B cell (primary cell): ENCODE results near the gene PTPRT. TPM values are rescaled to one million over a fixed set of nuclear protein-coding genes. Genes with fewer than 3 reads are reported as not detected.

ENCODE experiments used
- ATAC-seq: fragments of 200-7000 bp; cut with Tn5 transposase; one replicate; pipeline ENCODE4 v1.10.0; 2021; ENCODE audit warnings: low read depth, mild to moderate bottlenecking, moderate number of reproducible peaks, moderate library complexity
- CTCF ChIA-PET: fragments of 350-600 bp; sonication (Branson Sonifier 250); formaldehyde crosslinking; loops from one replicate; lab custom pipeline; 2021; ENCODE audit warnings: antibody characterized with exemption, inconsistent platforms; lab: Charles Lee
- POLR2A ChIA-PET: fragments of 350-600 bp; sonication (Branson Sonifier 250); formaldehyde crosslinking; loops from one replicate; lab custom pipeline; 2021; ENCODE audit warnings: antibody characterized with exemption; lab: Charles Lee
- DNase-seq: peaks from one replicate; pipeline ENCODE4 v3.0.0; 2013
- H2AFZ ChIP-seq: 2 replicates; pipeline ENCODE4 v1.6.1; 2012; ENCODE audit warnings: mild to moderate bottlenecking, low read depth, low read length; ENCODE audit not compliant: insufficient read depth, poor library complexity, severe bottlenecking
- H3K27ac ChIP-seq, 2 donors: 1 replicate in 1 of 2; 2 replicates in 1 of 2; pipeline ENCODE4 v1.5.1; 2012 to 2013; ENCODE audit warnings: low read length in 2 of 2, mild to moderate bottlenecking in 2 of 2, moderate library complexity in 1 of 2
- H3K27me3 ChIP-seq, 4 experiments: fragments of 200-600 bp in 1 of 4; sonication (generic) in 1 of 4; replicated peaks in 1 of 4; 1 replicate in 2 of 4; 2 replicates in 2 of 4; pipeline versions ENCODE4 v1.6.1 to v1.7.0; 2013 to 2016; ENCODE audit warnings: low read length in 3 of 4, mild to moderate bottlenecking in 2 of 4, mixed read lengths in 1 of 4, moderate library complexity in 1 of 4; ENCODE audit not compliant: insufficient read depth in 4 of 4, control insufficient read depth in 3 of 4; ENCODE audit errors: control extremely low read depth in 1 of 4
- H3K36me3 ChIP-seq, 2 experiments: replicated peaks in 1 of 2; 1 replicate in 1 of 2; 2 replicates in 1 of 2; pipeline versions ENCODE4 v1.6.1 to v1.7.1; 2013; ENCODE audit warnings: low read length in 1 of 2; ENCODE audit not compliant: insufficient read depth in 2 of 2, control insufficient read depth in 1 of 2; ENCODE audit errors: control extremely low read depth in 1 of 2, extremely low read depth in 1 of 2
- H3K4me1 ChIP-seq, 2 donors: fragments of 200-600 bp in 1 of 2; sonication (generic) in 1 of 2; 1 replicate in 1 of 2; 2 replicates in 1 of 2; pipeline versions ENCODE4 v1.5.1 to v1.6.1; 2013 to 2017; ENCODE audit warnings: low read length in 2 of 2; ENCODE audit not compliant: control insufficient read depth in 2 of 2, insufficient read depth in 2 of 2
- H3K4me2 ChIP-seq: replicated peaks from 2 replicates; pipeline ENCODE3; 2012; ENCODE audit warnings: mild to moderate bottlenecking, low read depth, low read length; ENCODE audit not compliant: poor library complexity, severe bottlenecking
- H3K4me3 ChIP-seq, 5 experiments: fragments of 200-600 bp in 1 of 5; sonication (generic) in 1 of 5; 1 replicate in 3 of 5; 2 replicates in 2 of 5; pipeline versions ENCODE4 v1.5.1 to v1.7.0; 2011 to 2016; ENCODE audit warnings: low read length in 4 of 5, mild to moderate bottlenecking in 4 of 5, low read depth in 2 of 5, control low read depth in 1 of 5, moderate library complexity in 1 of 5; ENCODE audit not compliant: insufficient read depth in 1 of 5; ENCODE audit errors: control extremely low read depth in 1 of 5, extremely low read depth in 1 of 5
- H3K79me2 ChIP-seq: fragments of 200-600 bp; sonication (generic); one replicate; pipeline ENCODE4 v1.6.0; 2016; ENCODE audit warnings: low read length; ENCODE audit not compliant: control insufficient read depth, insufficient read depth
- H3K9ac ChIP-seq: fragments of 200-600 bp; sonication (generic); 2 replicates; pipeline ENCODE4 v1.6.1; 2017; ENCODE audit warnings: mild to moderate bottlenecking, low read length, moderate library complexity
- H3K9me3 ChIP-seq, 3 donors: one replicate each; pipeline versions ENCODE4 v1.6.1 to v1.7.1; 2013; ENCODE audit warnings: low read length in 2 of 3; ENCODE audit not compliant: control insufficient read depth in 2 of 3, insufficient read depth in 1 of 3; ENCODE audit errors: control extremely low read depth in 1 of 3
- H4K20me1 ChIP-seq: 2 replicates; pipeline ENCODE4 v1.6.0; 2012; ENCODE audit warnings: mild to moderate bottlenecking, low read length; ENCODE audit not compliant: insufficient read depth, control insufficient read depth, poor library complexity, severe bottlenecking
- H3K27ac Mint-ChIP-seq: one replicate; pipeline ENCODE4 v1.8.0; 2021; ENCODE audit warnings: mixed read lengths
- H3K27me3 Mint-ChIP-seq: one replicate; pipeline ENCODE4 v1.8.0; 2021; ENCODE audit warnings: mixed read lengths
- H3K4me1 Mint-ChIP-seq: one replicate; pipeline ENCODE4 v1.8.0; 2021; ENCODE audit warnings: mixed read lengths
- H3K4me3 Mint-ChIP-seq: one replicate; pipeline ENCODE4 v1.8.0; 2021; ENCODE audit warnings: mixed read lengths
- H3K9me3 Mint-ChIP-seq: one replicate; pipeline ENCODE4 v1.8.0; 2022; ENCODE audit warnings: mixed read lengths; ENCODE audit not compliant: insufficient read depth
- CTCF ChIP-seq: fragments of 200-600 bp; IDR thresholded peaks from one replicate; pipeline ENCODE4 v1.8.0; 2022; ENCODE audit warnings: antibody characterized with exemption, mild to moderate bottlenecking
- EZH2 ChIP-seq: IDR thresholded peaks from 2 replicates; pipeline ENCODE4 v1.6.1; 2012; ENCODE audit warnings: borderline replicate concordance, low read depth, mild to moderate bottlenecking, moderate library complexity, low read length; ENCODE audit not compliant: insufficient read depth, poor library complexity, severe bottlenecking
- WGBS: methylation state at CpG from one replicate; pipeline ENCODE4 v1.1.5; 2013; ENCODE audit warnings: missing lambda C conversion rate; ENCODE audit not compliant: insufficient coverage; 5-methylcytosine and 5-hydroxymethylcytosine counted together
- intact Hi-C: fragments of 100-400 bp; cut with micrococcal nuclease; formaldehyde crosslinking; loops from one replicate; pipeline ENCODE4 v1.10.0; 2022
- polyA plus RNA-seq: library from polyadenylated mRNA; depleted of rRNA; stranded (reverse); fragments of >200 nt; gene quantifications from 2 replicates; pipeline ENCODE4 v1.2.3, GENCODE V29; 2012
- total RNA-seq, 2 donors: library from RNA; stranded (reverse); fragments of 120-200 nt in 1 of 2; gene quantifications; 1 replicate in 1 of 2; 2 replicates in 1 of 2; pipeline versions ENCODE4 v1.2.3 to v1.2.4, GENCODE V29; 2013 to 2022

The PTPRT gene
- total and polyA plus RNA-seq, 2 donors (not counting 1 experiment from before 2014, with no cell fraction given), result not detected

DNA sequence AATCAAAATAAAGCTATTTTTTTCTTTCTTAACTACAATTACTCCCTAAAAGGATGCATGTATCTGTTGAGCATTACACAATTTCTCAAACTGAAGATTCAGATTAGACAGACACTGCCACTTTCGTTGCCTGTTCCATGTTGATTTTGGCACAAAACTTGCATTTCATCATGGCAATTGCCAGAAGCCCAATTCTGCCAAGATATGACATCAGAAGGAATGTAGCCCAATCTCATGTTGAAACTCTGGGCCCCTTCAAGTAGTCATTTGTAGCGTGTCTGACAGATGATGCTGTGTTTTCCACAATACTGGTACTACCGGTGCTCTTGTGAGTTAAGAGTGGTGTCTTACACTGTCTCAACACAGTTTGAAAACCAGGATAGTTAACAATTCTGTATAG is 705.4 kb downstream of the PTPRT start:
- no peak overlapping the region for H2AFZ ChIP-seq
- no peaks in the 10 kb centered on the region for H3K36me3 ChIP-seq
- no peak overlapping the region for H3K27ac ChIP-seq
- ATAC-seq, result no peak
- TF ChIP-seq CTCF (no peak), EZH2 (no peak)
- Mint-ChIP-seq H3K27me3 (no peaks in the 10 kb centered on the region), H3K4me3 (no peak overlapping the region), H3K27ac (no peak overlapping the region), H3K9me3 (no peaks in the 10 kb centered on the region), H3K4me1 (no peaks in the 10 kb centered on the region)
- CTCF ChIA-PET, result interaction anchor here (0.6 kb wide), 1 partner anchor 754 kb away, joined by 4 read pairs; no protein-coding TSS in a partner anchor
- no peaks in the 10 kb centered on the region for H3K79me2 ChIP-seq
- intact Hi-C loops, result no loop called here
- no peak overlapping the region for H3K4me3 ChIP-seq
- POLR2A ChIA-PET, result no interaction called here
- H3K9ac ChIP-seq, result no peak overlapping the region
- H3K4me2 ChIP-seq, result no peak overlapping the region
- H3K27me3 ChIP-seq, result no peaks in the 10 kb centered on the region
- H4K20me1 ChIP-seq, result no peaks in the 10 kb centered on the region
- H3K9me3 ChIP-seq, result no peaks in the 10 kb centered on the region
- no peaks in the 10 kb centered on the region for H3K4me1 ChIP-seq
- 95% methylated on average over 2 of the region's 3 CpGs for WGBS
- DNase-seq, result no peak

- no peak for ATAC-seq
- Mint-ChIP-seq H3K27ac (no peak overlapping the region), H3K9me3 (no peaks in the 10 kb centered on the region), H3K27me3 (no peaks in the 10 kb centered on the region), H3K4me3 (no peak overlapping the region), H3K4me1 (no peaks in the 10 kb centered on the region)
- H3K4me1 ChIP-seq, result no peaks in the 10 kb centered on the region
- H3K9me3 ChIP-seq, result no peaks in the 10 kb centered on the region
- H3K4me2 ChIP-seq, result no peak overlapping the region
- no peak overlapping the region for H3K27ac ChIP-seq
- no peak overlapping the region for H2AFZ ChIP-seq
- no peak overlapping the region for H3K4me3 ChIP-seq
- no peak overlapping the region for H3K9ac ChIP-seq
- POLR2A ChIA-PET, result no interaction called here
- no peaks in the 10 kb centered on the region for H3K27me3 ChIP-seq
- no peaks in the 10 kb centered on the region for H3K79me2 ChIP-seq
- CTCF ChIA-PET, result interaction anchor here (0.6 kb wide), 1 partner anchor 753 kb away, joined by 4 read pairs; no protein-coding TSS in a partner anchor
- intact Hi-C loops, result no loop called here
- TF ChIP-seq CTCF (no peak), EZH2 (no peak)
- H4K20me1 ChIP-seq, result no peaks in the 10 kb centered on the region
- whole genome bisulfite sequencing, result 40% methylated on average over 5 of the region's 6 CpGs
- no peaks in the 10 kb centered on the region for H3K36me3 ChIP-seq
- no peak for DNase-seq
These were observed 705.9 kb downstream of the PTPRT start for GRCh38 chr20:42483730-42484303.
